GM23338 (cell line): Measurements from ENCODE around the gene CNPY1. TPM values are rescaled to one million over a fixed set of nuclear protein-coding genes. Genes with fewer than 3 reads are reported as not detected.

Experiments
- ATAC-seq: fragments of 200-7000 bp; cut with Tn5 transposase; 3 replicates; pipeline ENCODE4 v1.9.1; 2020
- DNase-seq: peaks from one replicate; pipeline ENCODE4 v3.0.0-alpha.2; 2015; ENCODE audit warnings: low spot score
- H2AFZ ChIP-seq: fragments of 200-600 bp; sonication (generic); 2 replicates; pipeline ENCODE4 v1.8.0; 2016; ENCODE audit warnings: antibody characterized with exemption, mild to moderate bottlenecking, moderate library complexity
- H3F3A ChIP-seq: fragments of 200-600 bp; sonication (generic); replicated peaks from 2 replicates; pipeline ENCODE4 v1.8.0; 2017; ENCODE audit warnings: antibody characterized with exemption, mixed run types, low read depth
- H3K27ac ChIP-seq: fragments of 200-600 bp; sonication (generic); 2 replicates; pipeline ENCODE4 v1.6.1; 2016; ENCODE audit warnings: low read depth
- H3K27me3 ChIP-seq: fragments of 200-600 bp; sonication (generic); 2 replicates; pipeline ENCODE4 v1.8.0; 2016; ENCODE audit warnings: mild to moderate bottlenecking, mixed run types, moderate library complexity; ENCODE audit not compliant: insufficient read depth
- H3K36me3 ChIP-seq: fragments of 200-600 bp; sonication (generic); 2 replicates; pipeline ENCODE4 v1.8.0; 2016; ENCODE audit warnings: mild to moderate bottlenecking; ENCODE audit not compliant: insufficient read depth
- H3K4me1 ChIP-seq: fragments of 200-600 bp; sonication (generic); 2 replicates; pipeline ENCODE4 v1.8.0; 2016; ENCODE audit warnings: mild to moderate bottlenecking, moderate library complexity; ENCODE audit not compliant: insufficient read depth
- H3K4me2 ChIP-seq: fragments of 200-600 bp; sonication (generic); 2 replicates; pipeline ENCODE4 v1.7.1; 2017; ENCODE audit warnings: mixed run types
- H3K4me3 ChIP-seq: fragments of 200-600 bp; sonication (generic); 2 replicates; pipeline ENCODE4 v1.6.1; 2016; ENCODE audit warnings: mixed run types
- H3K79me2 ChIP-seq: fragments of 200-600 bp; sonication (generic); replicated peaks from 2 replicates; pipeline ENCODE4 v1.8.0; 2017; ENCODE audit warnings: mild to moderate bottlenecking; ENCODE audit not compliant: insufficient read depth
- H3K9me2 ChIP-seq: fragments of 200-600 bp; sonication (generic); 2 replicates; pipeline ENCODE4 v1.8.0; 2017; ENCODE audit not compliant: insufficient read depth
- H4K20me1 ChIP-seq: fragments of 200-600 bp; sonication (generic); replicated peaks from 2 replicates; pipeline ENCODE4 v1.8.0; 2017; ENCODE audit warnings: mild to moderate bottlenecking; ENCODE audit not compliant: insufficient read depth
- H3K27ac Mint-ChIP-seq: 2 replicates; pipeline ENCODE4 v1.8.0; 2020; ENCODE audit warnings: inconsistent platforms, mild to moderate bottlenecking, moderate library complexity, mixed read lengths
- H3K27me3 Mint-ChIP-seq: 3 replicates; pipeline ENCODE4 v1.8.0; 2022; ENCODE audit warnings: low read depth, mild to moderate bottlenecking, moderate library complexity, mixed read lengths, inconsistent platforms; ENCODE audit not compliant: insufficient read depth, poor library complexity
- H3K36me3 Mint-ChIP-seq: 3 replicates; pipeline ENCODE4 v1.8.0; 2021; ENCODE audit warnings: low read depth, mild to moderate bottlenecking, inconsistent platforms, moderate library complexity, mixed read lengths
- H3K4me1 Mint-ChIP-seq: 3 replicates; pipeline ENCODE4 v1.8.0; 2020; ENCODE audit warnings: mild to moderate bottlenecking, inconsistent platforms, mixed read lengths
- H3K4me3 Mint-ChIP-seq: 3 replicates; pipeline ENCODE4 v1.8.0; 2021; ENCODE audit warnings: moderate library complexity, mild to moderate bottlenecking, inconsistent platforms, mixed read lengths
- H3K9me3 Mint-ChIP-seq: 3 replicates; pipeline ENCODE4 v1.8.0; 2020; ENCODE audit warnings: moderate library complexity, mild to moderate bottlenecking, inconsistent platforms, mixed read lengths
- CREB1 ChIP-seq: fragments of 250-450 bp; sonication (Bioruptor Pico); IDR thresholded peaks from 2 replicates; pipeline ENCODE4 v1.5.0; 2020; ENCODE audit warnings: low read depth, mild to moderate bottlenecking, moderate library complexity
- EZH2 ChIP-seq: fragments of 200-600 bp; sonication (generic); IDR thresholded peaks from one replicate; pipeline ENCODE4 v1.8.0; 2017; ENCODE audit warnings: antibody characterized with exemption, mild to moderate bottlenecking, low read depth; ENCODE audit not compliant: unreplicated experiment
- EZH2phosphoT487 ChIP-seq: fragments of 200-600 bp; sonication (generic); IDR thresholded peaks from one replicate; pipeline ENCODE4 v1.8.1; 2018; ENCODE audit warnings: antibody characterized with exemption; ENCODE audit not compliant: unreplicated experiment
- JUNB ChIP-seq: IDR thresholded peaks from one replicate; pipeline ENCODE4 v1.6.1; 2016; ENCODE audit warnings: antibody characterized with exemption; ENCODE audit not compliant: unreplicated experiment
- NANOG ChIP-seq: IDR thresholded peaks from 2 replicates; pipeline ENCODE4 v1.6.1; 2016; ENCODE audit warnings: antibody characterized with exemption, borderline replicate concordance
- POLR2AphosphoS5 ChIP-seq: IDR thresholded peaks from 2 replicates; pipeline ENCODE4 v1.6.1; 2016; ENCODE audit warnings: antibody characterized with exemption, low read depth
- STAT1 ChIP-seq: IDR thresholded peaks from one replicate; pipeline ENCODE4 v1.6.1; 2016; ENCODE audit warnings: antibody characterized with exemption; ENCODE audit not compliant: unreplicated experiment
- ZNF114 ChIP-seq: fragments of 250-450 bp; sonication (Bioruptor Pico); IDR thresholded peaks from 2 replicates; pipeline ENCODE4 v1.5.0; 2020; ENCODE audit warnings: mild to moderate bottlenecking, moderate library complexity
- ZNF331 ChIP-seq: fragments of 250-450 bp; sonication (Bioruptor Pico); IDR thresholded peaks from 2 replicates; pipeline ENCODE4 v1.5.0; 2020; ENCODE audit warnings: low read depth, mild to moderate bottlenecking, moderate library complexity
- ZNF462 ChIP-seq: fragments of 250-450 bp; sonication (Bioruptor Pico); IDR thresholded peaks from 2 replicates; pipeline ENCODE4 v1.5.0; 2020; ENCODE audit warnings: mild to moderate bottlenecking, moderate library complexity
- polyA plus RNA-seq: library from polyadenylated mRNA; unstranded; fragments of >200 nt; fragmentation: Nextera tagmentation; extraction: Ambion mirVana; gene quantifications from 2 replicates; pipeline ENCODE4 v1.2.1, GENCODE V29; 2016
- total RNA-seq: library from RNA; depleted of rRNA; stranded (reverse); fragments of >200 nt; shearing (Covaris generic); gene quantifications from 2 replicates; pipeline ENCODE4 v1.2.3, GENCODE V29; 2014
- TF ChIP-seq, protein P1 (sequence below): IDR thresholded peaks from one replicate; pipeline ENCODE4 v1.6.1; 2018; ENCODE audit warnings: antibody characterized with exemption; ENCODE audit not compliant: unreplicated experiment
- TF ChIP-seq, protein P2 (sequence below), 2 experiments: fragments of 200-600 bp in 1 of 2; sonication (generic) in 1 of 2; conservative IDR thresholded peaks; 2 replicates each; pipeline versions ENCODE4 v1.5.1 to v1.6.1; 2016 to 2017; ENCODE audit warnings: antibody characterized with exemption in 2 of 2, low read depth in 2 of 2, mild to moderate bottlenecking in 2 of 2, moderate library complexity in 1 of 2
- TF ChIP-seq, protein P3 (sequence below): IDR thresholded peaks from 2 replicates; pipeline ENCODE4 v1.6.1; 2016; ENCODE audit warnings: antibody characterized with exemption

The CNPY1 gene
- total and polyA plus RNA-seq, 2 experiments from 2014 or later, result not detected

DNA sequence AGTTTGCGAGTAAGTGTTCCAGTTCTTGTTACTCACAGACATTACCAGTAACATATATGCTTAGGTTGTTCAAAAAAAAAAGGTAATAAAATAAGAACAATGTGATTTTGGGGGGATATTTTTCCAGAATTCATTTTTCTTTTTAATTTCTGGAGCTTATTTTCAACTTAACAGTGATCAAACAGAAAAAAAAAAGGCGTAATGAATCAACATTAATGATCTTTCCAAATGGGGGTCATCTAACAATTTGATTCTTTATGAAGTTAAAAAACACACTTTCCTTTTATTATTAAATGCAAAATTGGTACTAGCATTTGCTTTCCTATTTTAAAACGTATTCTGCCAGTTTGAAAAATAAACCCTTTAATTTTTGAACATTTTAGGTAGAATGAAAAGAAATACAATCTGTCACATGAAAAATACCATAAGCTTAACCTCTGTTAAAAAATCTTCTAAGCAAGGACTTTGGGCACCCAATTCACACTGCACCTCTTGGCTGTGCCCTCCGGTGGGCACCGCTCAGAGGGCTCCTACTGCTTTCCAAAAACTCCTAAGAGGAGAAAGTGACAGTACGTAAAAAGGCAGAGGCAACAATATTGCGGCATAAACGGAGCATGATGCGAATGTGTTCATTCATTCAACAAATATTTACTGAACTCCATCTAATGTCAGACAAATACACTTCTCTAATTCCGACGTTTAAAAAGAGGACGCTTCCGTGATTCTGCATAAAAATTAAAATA, 32.6 kb downstream of the CNPY1 start:
- peaks cover 4% of the 10 kb centered on the region; the same call in 1 of the 2 replicates for H3F3A ChIP-seq
- H2AFZ ChIP-seq, result no peak overlapping the region
- peaks cover 95% of the 10 kb centered on the region for H3K27me3 ChIP-seq
- H4K20me1 ChIP-seq, result peaks cover 13% of the 10 kb centered on the region; the same call in 1 of the 2 replicates
- no peaks in the 10 kb centered on the region for H3K36me3 ChIP-seq
- H3K27ac ChIP-seq, result no peak overlapping the region
- Mint-ChIP-seq H3K27ac (no peak overlapping the region), H3K36me3 (no peaks in the 10 kb centered on the region), H3K4me1 (peaks cover 28% of the 10 kb centered on the region), H3K9me3 (no peaks in the 10 kb centered on the region), H3K27me3 (peaks cover 87% of the 10 kb centered on the region), H3K4me3 (no peak overlapping the region)
- H3K79me2 ChIP-seq, result no peaks in the 10 kb centered on the region
- no peak for TF ChIP-seq EZH2
- no peak for TF ChIP-seq NANOG
- no peak for TF ChIP-seq ZNF462 (CRISPR knock-in tag)
- TF ChIP-seq, protein P1, sequence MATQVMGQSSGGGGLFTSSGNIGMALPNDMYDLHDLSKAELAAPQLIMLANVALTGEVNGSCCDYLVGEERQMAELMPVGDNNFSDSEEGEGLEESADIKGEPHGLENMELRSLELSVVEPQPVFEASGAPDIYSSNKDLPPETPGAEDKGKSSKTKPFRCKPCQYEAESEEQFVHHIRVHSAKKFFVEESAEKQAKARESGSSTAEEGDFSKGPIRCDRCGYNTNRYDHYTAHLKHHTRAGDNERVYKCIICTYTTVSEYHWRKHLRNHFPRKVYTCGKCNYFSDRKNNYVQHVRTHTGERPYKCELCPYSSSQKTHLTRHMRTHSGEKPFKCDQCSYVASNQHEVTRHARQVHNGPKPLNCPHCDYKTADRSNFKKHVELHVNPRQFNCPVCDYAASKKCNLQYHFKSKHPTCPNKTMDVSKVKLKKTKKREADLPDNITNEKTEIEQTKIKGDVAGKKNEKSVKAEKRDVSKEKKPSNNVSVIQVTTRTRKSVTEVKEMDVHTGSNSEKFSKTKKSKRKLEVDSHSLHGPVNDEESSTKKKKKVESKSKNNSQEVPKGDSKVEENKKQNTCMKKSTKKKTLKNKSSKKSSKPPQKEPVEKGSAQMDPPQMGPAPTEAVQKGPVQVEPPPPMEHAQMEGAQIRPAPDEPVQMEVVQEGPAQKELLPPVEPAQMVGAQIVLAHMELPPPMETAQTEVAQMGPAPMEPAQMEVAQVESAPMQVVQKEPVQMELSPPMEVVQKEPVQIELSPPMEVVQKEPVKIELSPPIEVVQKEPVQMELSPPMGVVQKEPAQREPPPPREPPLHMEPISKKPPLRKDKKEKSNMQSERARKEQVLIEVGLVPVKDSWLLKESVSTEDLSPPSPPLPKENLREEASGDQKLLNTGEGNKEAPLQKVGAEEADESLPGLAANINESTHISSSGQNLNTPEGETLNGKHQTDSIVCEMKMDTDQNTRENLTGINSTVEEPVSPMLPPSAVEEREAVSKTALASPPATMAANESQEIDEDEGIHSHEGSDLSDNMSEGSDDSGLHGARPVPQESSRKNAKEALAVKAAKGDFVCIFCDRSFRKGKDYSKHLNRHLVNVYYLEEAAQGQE, result no peak
- TF ChIP-seq JUNB, result no peak
- TF ChIP-seq CREB1 (CRISPR knock-in tag), result no peak
- no peak for TF ChIP-seq ZNF331
- TF ChIP-seq POLR2AphosphoS5, result no peak
- TF ChIP-seq, protein P2, sequence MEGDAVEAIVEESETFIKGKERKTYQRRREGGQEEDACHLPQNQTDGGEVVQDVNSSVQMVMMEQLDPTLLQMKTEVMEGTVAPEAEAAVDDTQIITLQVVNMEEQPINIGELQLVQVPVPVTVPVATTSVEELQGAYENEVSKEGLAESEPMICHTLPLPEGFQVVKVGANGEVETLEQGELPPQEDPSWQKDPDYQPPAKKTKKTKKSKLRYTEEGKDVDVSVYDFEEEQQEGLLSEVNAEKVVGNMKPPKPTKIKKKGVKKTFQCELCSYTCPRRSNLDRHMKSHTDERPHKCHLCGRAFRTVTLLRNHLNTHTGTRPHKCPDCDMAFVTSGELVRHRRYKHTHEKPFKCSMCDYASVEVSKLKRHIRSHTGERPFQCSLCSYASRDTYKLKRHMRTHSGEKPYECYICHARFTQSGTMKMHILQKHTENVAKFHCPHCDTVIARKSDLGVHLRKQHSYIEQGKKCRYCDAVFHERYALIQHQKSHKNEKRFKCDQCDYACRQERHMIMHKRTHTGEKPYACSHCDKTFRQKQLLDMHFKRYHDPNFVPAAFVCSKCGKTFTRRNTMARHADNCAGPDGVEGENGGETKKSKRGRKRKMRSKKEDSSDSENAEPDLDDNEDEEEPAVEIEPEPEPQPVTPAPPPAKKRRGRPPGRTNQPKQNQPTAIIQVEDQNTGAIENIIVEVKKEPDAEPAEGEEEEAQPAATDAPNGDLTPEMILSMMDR (conservative IDR thresholded peaks at IDR 0.05; ENCODE audit: low read depth in 2 of 2), result no peak
- TF ChIP-seq STAT1, result no peak
- no peak for TF ChIP-seq EZH2phosphoT487
- TF ChIP-seq ZNF114, result no peak
- TF ChIP-seq, protein P3, sequence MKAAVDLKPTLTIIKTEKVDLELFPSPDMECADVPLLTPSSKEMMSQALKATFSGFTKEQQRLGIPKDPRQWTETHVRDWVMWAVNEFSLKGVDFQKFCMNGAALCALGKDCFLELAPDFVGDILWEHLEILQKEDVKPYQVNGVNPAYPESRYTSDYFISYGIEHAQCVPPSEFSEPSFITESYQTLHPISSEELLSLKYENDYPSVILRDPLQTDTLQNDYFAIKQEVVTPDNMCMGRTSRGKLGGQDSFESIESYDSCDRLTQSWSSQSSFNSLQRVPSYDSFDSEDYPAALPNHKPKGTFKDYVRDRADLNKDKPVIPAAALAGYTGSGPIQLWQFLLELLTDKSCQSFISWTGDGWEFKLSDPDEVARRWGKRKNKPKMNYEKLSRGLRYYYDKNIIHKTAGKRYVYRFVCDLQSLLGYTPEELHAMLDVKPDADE, result no peak
- no peak overlapping the region for H3K4me3 ChIP-seq
- no peak overlapping the region for H3K4me2 ChIP-seq
- ATAC-seq (no peak), DNase-seq (no peak)
- peaks cover 24% of the 10 kb centered on the region for H3K4me1 ChIP-seq
- no peaks in the 10 kb centered on the region for H3K9me2 ChIP-seq
